HCT116 (cell line): ENCODE results near the gene OR1L8.
"Not testable (repeated sequence)": the region's sequence is repeated elsewhere in the genome, so short reads cannot be mapped to it uniquely, and the experiment has no call there.

Experiments used
- ELF1 ChIP-seq: IDR thresholded peaks from 2 replicates; pipeline ENCODE4 v1.6.1; 2012; ENCODE audit warnings: low read depth, borderline replicate concordance
- EZH2phosphoT487 ChIP-seq: fragments of 200-600 bp; IDR thresholded peaks from 2 replicates; pipeline ENCODE4 v1.6.1; 2018; ENCODE audit warnings: antibody characterized with exemption, borderline replicate concordance
- POLR2A ChIP-seq: IDR thresholded peaks from 2 replicates; pipeline ENCODE4 v1.7.0; 2011; ENCODE audit warnings: borderline replicate concordance; ENCODE audit not compliant: insufficient read depth, insufficient read length; ENCODE audit errors: extremely low read depth
- REST ChIP-seq: IDR thresholded peaks from 2 replicates; pipeline ENCODE4 v1.6.1; 2012; ENCODE audit warnings: low read depth
- ZFX ChIP-seq: fragments of 450-650 bp; IDR thresholded peaks from 2 replicates; pipeline ENCODE4 v1.6.1; 2017
- TF ChIP-seq, protein P1 (sequence below), 3 experiments: fragments of 200-600 bp in 1 of 3; sonication (generic) in 1 of 3; IDR thresholded peaks in 2 of 3; conservative IDR thresholded peaks in 1 of 3; 2 replicates each; pipeline ENCODE4 v1.5.1; 2012 to 2017; ENCODE audit warnings: low read depth in 2 of 3, low read length in 2 of 3, antibody characterized with exemption in 1 of 3, borderline replicate concordance in 1 of 3, control low read depth in 1 of 3, mild to moderate bottlenecking in 1 of 3, mixed read lengths in 1 of 3, mixed run types in 1 of 3, moderate library complexity in 1 of 3; ENCODE audit not compliant: insufficient read depth in 1 of 3

- not testable (repeated sequence) for TF ChIP-seq POLR2A, ZFX, REST, EZH2phosphoT487, ELF1
- TF ChIP-seq, protein P1, sequence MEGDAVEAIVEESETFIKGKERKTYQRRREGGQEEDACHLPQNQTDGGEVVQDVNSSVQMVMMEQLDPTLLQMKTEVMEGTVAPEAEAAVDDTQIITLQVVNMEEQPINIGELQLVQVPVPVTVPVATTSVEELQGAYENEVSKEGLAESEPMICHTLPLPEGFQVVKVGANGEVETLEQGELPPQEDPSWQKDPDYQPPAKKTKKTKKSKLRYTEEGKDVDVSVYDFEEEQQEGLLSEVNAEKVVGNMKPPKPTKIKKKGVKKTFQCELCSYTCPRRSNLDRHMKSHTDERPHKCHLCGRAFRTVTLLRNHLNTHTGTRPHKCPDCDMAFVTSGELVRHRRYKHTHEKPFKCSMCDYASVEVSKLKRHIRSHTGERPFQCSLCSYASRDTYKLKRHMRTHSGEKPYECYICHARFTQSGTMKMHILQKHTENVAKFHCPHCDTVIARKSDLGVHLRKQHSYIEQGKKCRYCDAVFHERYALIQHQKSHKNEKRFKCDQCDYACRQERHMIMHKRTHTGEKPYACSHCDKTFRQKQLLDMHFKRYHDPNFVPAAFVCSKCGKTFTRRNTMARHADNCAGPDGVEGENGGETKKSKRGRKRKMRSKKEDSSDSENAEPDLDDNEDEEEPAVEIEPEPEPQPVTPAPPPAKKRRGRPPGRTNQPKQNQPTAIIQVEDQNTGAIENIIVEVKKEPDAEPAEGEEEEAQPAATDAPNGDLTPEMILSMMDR (IDR thresholded peaks at IDR 0.05 in 2 of 3, conservative IDR thresholded peaks at IDR 0.05 in 1 of 3; ENCODE audit: borderline replicate concordance in 1 of 3, insufficient read depth in 1 of 3, low read depth in 2 of 3, low read length in 2 of 3) = not testable (repeated sequence)
Measured at GRCh38 chr9:122537066-122537465, 46.1 kb downstream of the OR1L8 start.
